PC-3 (cell line): Measurements from ENCODE around the gene DGKZ. TPM values are rescaled to one million over a fixed set of nuclear protein-coding genes. Genes with fewer than 3 reads are reported as not detected.
A peak's percentile ranks its signal among the peaks of the same experiment; 100 is the strongest.

Experiments
- ATAC-seq: fragments of 200-7000 bp; cut with Tn5 transposase; 2 replicates; pipeline ENCODE4 v1.9.1; 2020; ENCODE audit warnings: mild to moderate bottlenecking, moderate library complexity
- BruUV-seq: library from RNA; stranded (reverse); fragments of 400-500 nt; replicated peaks from 2 replicates; lab custom pipeline; 2021; lab: Mats Ljungman, UMichigan
- CTCF ChIA-PET: fragments of 300-600 bp; sonication (Branson Sonifier 250); formaldehyde crosslinking; loops from one replicate; lab custom pipeline; 2022; ENCODE audit warnings: antibody characterized with exemption; lab: Charles Lee
- POLR2A ChIA-PET: fragments of 300-600 bp; sonication (Branson Sonifier 250); formaldehyde crosslinking; loops from one replicate; lab custom pipeline; 2022; ENCODE audit warnings: antibody characterized with exemption; ENCODE audit not compliant: unreplicated experiment; lab: Charles Lee
- DNase-seq: peaks from one replicate; pipeline ENCODE4 v3.0.0-alpha.2; 2015
- H2AFZ ChIP-seq: fragments of 300-600 bp; sonication (generic); 2 replicates; pipeline ENCODE4 v1.6.0; 2016; ENCODE audit warnings: antibody characterized with exemption, low read length
- H3F3A ChIP-seq: fragments of 300-600 bp; sonication (generic); one replicate; pipeline ENCODE4 v1.6.0; 2017; ENCODE audit warnings: antibody characterized with exemption, low read length, control low read depth, mild to moderate bottlenecking; ENCODE audit not compliant: unreplicated experiment
- H3K27ac ChIP-seq: fragments of 300-600 bp; sonication (generic); 2 replicates; pipeline ENCODE4 v1.5.1; 2016; ENCODE audit warnings: mild to moderate bottlenecking, low read length
- H3K27me3 ChIP-seq: fragments of 300-600 bp; sonication (generic); 2 replicates; pipeline ENCODE4 v1.6.1; 2016; ENCODE audit warnings: low read length, mixed read lengths
- H3K36me3 ChIP-seq: fragments of 300-600 bp; sonication (generic); 2 replicates; pipeline ENCODE4 v1.6.1; 2016; ENCODE audit warnings: low read depth, mixed run types, low read length, mixed read lengths
- H3K4me1 ChIP-seq: fragments of 300-600 bp; sonication (generic); 2 replicates; pipeline ENCODE4 v1.5.1; 2016; ENCODE audit warnings: low read length; ENCODE audit not compliant: insufficient read depth
- H3K4me2 ChIP-seq: fragments of 300-600 bp; sonication (generic); 2 replicates; pipeline ENCODE4 v1.6.0; 2016; ENCODE audit warnings: low read length
- H3K4me3 ChIP-seq: fragments of 300-600 bp; sonication (generic); 2 replicates; pipeline ENCODE4 v1.5.1; 2016; ENCODE audit warnings: mild to moderate bottlenecking, low read length, mixed read lengths
- H3K79me2 ChIP-seq: fragments of 300-600 bp; sonication (generic); 2 replicates; pipeline ENCODE4 v1.6.1; 2017; ENCODE audit warnings: low read length, mixed read lengths
- H3K9ac ChIP-seq: fragments of 300-600 bp; sonication (generic); 2 replicates; pipeline ENCODE4 v1.6.0; 2016; ENCODE audit warnings: mild to moderate bottlenecking, low read length
- H3K9me2 ChIP-seq: fragments of 300-600 bp; sonication (generic); replicated peaks from 2 replicates; pipeline ENCODE4 v1.6.1; 2016; ENCODE audit warnings: mixed run types, low read length, mixed read lengths
- H3K9me3 ChIP-seq: fragments of 300-600 bp; sonication (generic); 2 replicates; pipeline ENCODE4 v1.6.1; 2016; ENCODE audit warnings: low read length, mixed read lengths
- H4K20me1 ChIP-seq: fragments of 300-600 bp; sonication (generic); 2 replicates; pipeline ENCODE4 v1.6.1; 2016; ENCODE audit warnings: low read length, mixed read lengths
- EZH2 ChIP-seq: fragments of 300-600 bp; sonication (generic); IDR thresholded peaks from one replicate; pipeline ENCODE4 v1.6.1; 2017; ENCODE audit warnings: antibody characterized with exemption, mild to moderate bottlenecking, low read length; ENCODE audit not compliant: unreplicated experiment
- EZH2phosphoT487 ChIP-seq: fragments of 300-600 bp; sonication (generic); IDR thresholded peaks from 2 replicates; pipeline ENCODE4 v1.6.1; 2018; ENCODE audit warnings: mild to moderate bottlenecking, antibody characterized with exemption, low read length, borderline replicate concordance
- intact Hi-C: fragments of 100-400 bp; cut with micrococcal nuclease; formaldehyde crosslinking; loops from 2 replicates; pipeline ENCODE4 v1.9.0; 2023
- total RNA-seq: library from RNA; depleted of rRNA; stranded (reverse); fragments of >200 nt; gene quantifications from 2 replicates; pipeline ENCODE4 v1.2.3, GENCODE V29; 2014
- TF ChIP-seq, protein P1 (sequence below): fragments of 300-600 bp; sonication (generic); conservative IDR thresholded peaks from 2 replicates; pipeline ENCODE4 v1.5.1; 2017; ENCODE audit warnings: antibody characterized with exemption, low read depth, mild to moderate bottlenecking, low read length

Gene DGKZ
- total RNA-seq, 1 experiment from 2014 or later: 70.2 TPM

DNA sequence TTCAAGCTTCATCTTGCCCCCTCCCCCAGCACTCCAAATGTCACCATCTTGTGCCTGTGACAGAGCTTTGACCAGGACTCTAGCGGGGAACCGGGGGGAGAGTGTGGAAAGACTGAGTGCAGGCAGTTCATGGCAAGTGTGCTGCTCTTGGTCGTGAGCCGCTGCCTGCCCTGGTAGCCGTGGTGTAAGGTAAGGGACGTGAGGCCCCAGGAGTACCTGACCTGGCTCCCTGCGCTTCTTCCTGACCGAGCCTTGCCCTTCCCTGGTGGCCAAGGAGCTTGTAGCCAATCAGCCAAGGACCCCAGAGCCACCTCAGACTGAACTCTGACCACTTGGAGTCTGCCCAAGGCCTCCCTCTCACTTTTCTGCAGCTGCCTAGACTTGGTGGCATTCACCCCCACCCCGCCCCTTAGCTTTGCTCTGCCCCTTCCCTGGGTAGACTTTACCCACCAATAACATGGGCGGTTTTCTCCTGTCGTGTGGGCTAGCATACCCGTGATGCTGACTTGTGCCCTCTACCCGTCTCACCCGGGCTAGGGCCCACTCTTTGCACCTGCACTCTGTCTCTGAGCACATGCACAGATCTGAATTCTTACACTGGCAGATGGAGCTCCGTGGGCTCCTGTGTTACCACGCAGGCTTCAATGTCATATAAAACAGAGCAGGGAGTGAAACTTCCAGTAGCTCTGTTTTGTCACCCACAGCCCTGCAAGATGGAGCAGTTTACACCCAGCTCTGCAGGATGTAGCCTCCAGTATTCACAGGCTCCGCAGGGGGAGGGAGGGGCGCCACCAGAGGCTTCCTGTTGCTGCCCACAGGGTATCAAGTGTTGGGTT is 1.5 kb downstream of the DGKZ start:
- intact Hi-C loops: loop anchor here (2.0 kb wide), 1 partner anchor 14 kb away; no protein-coding TSS in a partner anchor
- ChIA-PET POLR2A (no interaction called here), CTCF (no interaction called here)
- H3K79me2 ChIP-seq: peaks cover 60% of the 10 kb centered on the region
- 0 out of 2 replicates have a peak, but pooled peaks have one; percentile 3 for ATAC-seq
- H3K9ac ChIP-seq: peak overlapping the region; percentile 86
- H3K4me2 ChIP-seq: peak overlapping the region; percentile 99
- H3K27me3 ChIP-seq: no peaks in the 10 kb centered on the region
- DNase-seq: no peak
- no peaks in the 10 kb centered on the region for H3K9me3 ChIP-seq
- no peaks in the 10 kb centered on the region for H3K9me2 ChIP-seq
- no peaks in the 10 kb centered on the region for H3F3A ChIP-seq
- H3K36me3 ChIP-seq: no peaks in the 10 kb centered on the region; the same call in 1 of the 2 replicates
- no peak for TF ChIP-seq EZH2phosphoT487
- TF ChIP-seq, protein P1, sequence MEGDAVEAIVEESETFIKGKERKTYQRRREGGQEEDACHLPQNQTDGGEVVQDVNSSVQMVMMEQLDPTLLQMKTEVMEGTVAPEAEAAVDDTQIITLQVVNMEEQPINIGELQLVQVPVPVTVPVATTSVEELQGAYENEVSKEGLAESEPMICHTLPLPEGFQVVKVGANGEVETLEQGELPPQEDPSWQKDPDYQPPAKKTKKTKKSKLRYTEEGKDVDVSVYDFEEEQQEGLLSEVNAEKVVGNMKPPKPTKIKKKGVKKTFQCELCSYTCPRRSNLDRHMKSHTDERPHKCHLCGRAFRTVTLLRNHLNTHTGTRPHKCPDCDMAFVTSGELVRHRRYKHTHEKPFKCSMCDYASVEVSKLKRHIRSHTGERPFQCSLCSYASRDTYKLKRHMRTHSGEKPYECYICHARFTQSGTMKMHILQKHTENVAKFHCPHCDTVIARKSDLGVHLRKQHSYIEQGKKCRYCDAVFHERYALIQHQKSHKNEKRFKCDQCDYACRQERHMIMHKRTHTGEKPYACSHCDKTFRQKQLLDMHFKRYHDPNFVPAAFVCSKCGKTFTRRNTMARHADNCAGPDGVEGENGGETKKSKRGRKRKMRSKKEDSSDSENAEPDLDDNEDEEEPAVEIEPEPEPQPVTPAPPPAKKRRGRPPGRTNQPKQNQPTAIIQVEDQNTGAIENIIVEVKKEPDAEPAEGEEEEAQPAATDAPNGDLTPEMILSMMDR: no peak
- no peak for TF ChIP-seq EZH2
- no peak overlapping the region for H2AFZ ChIP-seq
- H3K4me3 ChIP-seq: peak overlapping the region; percentile 81
- H4K20me1 ChIP-seq: no peaks in the 10 kb centered on the region
- H3K4me1 ChIP-seq: peaks cover 12% of the 10 kb centered on the region
- no TSS peak for BruUV-seq
- H3K27ac ChIP-seq: no peak overlapping the region

- DNase-seq (no peak), ATAC-seq (no peak)
- Histone ChIP-seq H3K79me2 (peaks cover 69% of the 10 kb centered on the region), H4K20me1 (no peaks in the 10 kb centered on the region), H3K27ac (no peak overlapping the region), H3K36me3 (no peaks in the 10 kb centered on the region; the same call in 1 of the 2 replicates), H3F3A (no peaks in the 10 kb centered on the region), H3K9me2 (no peaks in the 10 kb centered on the region), H3K27me3 (no peaks in the 10 kb centered on the region), H3K4me1 (peaks cover 12% of the 10 kb centered on the region), H3K9me3 (no peaks in the 10 kb centered on the region), H2AFZ (no peak overlapping the region), H3K4me2 (no peak overlapping the region), H3K4me3 (no peak overlapping the region), H3K9ac (no peak overlapping the region)
- ChIA-PET CTCF (no interaction called here), POLR2A (no interaction called here)
- TF ChIP-seq, protein P1: no peak
- TF ChIP-seq EZH2phosphoT487 (no peak), EZH2 (no peak)
- no TSS peak for BruUV-seq
- intact Hi-C loops: no loop called here
Observed at GRCh38 chr11:46350695-46351094, 3.4 kb downstream of the DGKZ start.

GRCh38 chr11:46351148-46351547 is 3.9 kb downstream of the DGKZ start:
- intact Hi-C loops: no loop called here
- Histone ChIP-seq H3K79me2 (peaks cover 70% of the 10 kb centered on the region), H3K9me3 (no peaks in the 10 kb centered on the region), H2AFZ (no peak overlapping the region), H3K4me2 (no peak overlapping the region), H3K9me2 (no peaks in the 10 kb centered on the region), H3K27me3 (no peaks in the 10 kb centered on the region), H3K4me3 (no peak overlapping the region), H3K9ac (no peak overlapping the region), H3F3A (no peaks in the 10 kb centered on the region), H3K36me3 (no peaks in the 10 kb centered on the region; the same call in 1 of the 2 replicates), H4K20me1 (no peaks in the 10 kb centered on the region), H3K4me1 (peaks cover 12% of the 10 kb centered on the region), H3K27ac (no peak overlapping the region)
- ChIA-PET POLR2A (no interaction called here), CTCF (no interaction called here)
- BruUV-seq: no TSS peak
- TF ChIP-seq EZH2 (no peak), EZH2phosphoT487 (no peak)
- TF ChIP-seq, protein P1: no peak
- ATAC-seq (no peak), DNase-seq (no peak)
